Measurements from ENCODE around the gene PKNOX1. TPM values are rescaled to one million over a fixed set of nuclear protein-coding genes. Genes with fewer than 3 reads are reported as not detected.
"Not testable (repeated sequence)": the region's sequence is repeated elsewhere in the genome, so short reads cannot be mapped to it uniquely, and the experiment has no call there.

PKNOX1 gene
- total and polyA plus RNA-seq, 3 donors from 2014 or later: 22.1 to 82.5 (median 38.8) TPM

DNA sequence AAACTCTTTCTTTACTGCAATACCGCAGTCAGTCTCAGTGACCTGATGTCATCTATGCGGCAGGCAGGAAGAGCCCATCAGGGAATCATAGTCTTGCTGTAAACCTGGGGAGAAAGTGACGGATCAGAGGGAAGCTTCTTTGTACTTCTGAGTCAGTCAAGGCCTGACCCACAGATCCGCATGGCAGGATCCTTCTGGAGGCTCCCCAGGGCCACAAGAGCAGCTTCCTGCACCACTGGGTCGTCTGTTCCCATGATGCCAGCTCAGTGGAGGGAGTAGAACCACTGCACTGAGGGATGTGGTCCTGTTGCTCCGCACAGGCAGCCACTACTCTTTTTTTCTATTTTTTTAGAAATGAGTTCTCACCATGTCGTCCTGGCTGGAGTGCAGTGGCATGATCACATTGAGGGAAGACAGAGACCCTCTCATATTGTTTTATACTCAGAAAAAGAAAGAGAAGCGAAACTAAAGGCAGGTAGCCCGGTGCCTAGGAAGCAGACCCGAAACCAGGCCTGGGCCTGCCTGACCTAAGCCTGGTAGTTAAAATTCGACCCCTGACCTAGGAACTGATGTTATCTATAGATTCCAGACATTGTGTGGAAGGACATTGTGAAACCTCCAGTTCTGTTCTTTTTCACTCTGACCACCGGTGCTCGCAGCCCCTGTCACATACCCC, 42.7 kb upstream of the PKNOX1 start:
- Histone ChIP-seq H3K4me1 (no peaks in the 10 kb centered on the region), H3K4me3 (no peak overlapping the region), H3K27ac (no peak overlapping the region), H3K9me3 (no peaks in the 10 kb centered on the region), H3K27me3 (no peaks in the 10 kb centered on the region), H3K36me3 (ENCODE audit: low read depth, missing control alignments) (no peaks in the 10 kb centered on the region)
- no peak for DNase-seq
- WGBS, 2 donors: 90% methylated on average over 13 of the region's 13 CpGs
- intact Hi-C loops (cut with DNase I; ENCODE audit: low total_unique reads): no loop called here
- TF ChIP-seq, protein P1, sequence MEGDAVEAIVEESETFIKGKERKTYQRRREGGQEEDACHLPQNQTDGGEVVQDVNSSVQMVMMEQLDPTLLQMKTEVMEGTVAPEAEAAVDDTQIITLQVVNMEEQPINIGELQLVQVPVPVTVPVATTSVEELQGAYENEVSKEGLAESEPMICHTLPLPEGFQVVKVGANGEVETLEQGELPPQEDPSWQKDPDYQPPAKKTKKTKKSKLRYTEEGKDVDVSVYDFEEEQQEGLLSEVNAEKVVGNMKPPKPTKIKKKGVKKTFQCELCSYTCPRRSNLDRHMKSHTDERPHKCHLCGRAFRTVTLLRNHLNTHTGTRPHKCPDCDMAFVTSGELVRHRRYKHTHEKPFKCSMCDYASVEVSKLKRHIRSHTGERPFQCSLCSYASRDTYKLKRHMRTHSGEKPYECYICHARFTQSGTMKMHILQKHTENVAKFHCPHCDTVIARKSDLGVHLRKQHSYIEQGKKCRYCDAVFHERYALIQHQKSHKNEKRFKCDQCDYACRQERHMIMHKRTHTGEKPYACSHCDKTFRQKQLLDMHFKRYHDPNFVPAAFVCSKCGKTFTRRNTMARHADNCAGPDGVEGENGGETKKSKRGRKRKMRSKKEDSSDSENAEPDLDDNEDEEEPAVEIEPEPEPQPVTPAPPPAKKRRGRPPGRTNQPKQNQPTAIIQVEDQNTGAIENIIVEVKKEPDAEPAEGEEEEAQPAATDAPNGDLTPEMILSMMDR (IDR thresholded peaks at IDR 0.05): no peak
- TF ChIP-seq POLR2A (IDR thresholded peaks at IDR 0.05): no peak

GRCh38 chr21:42932378-42933136, 41.8 kb upstream of the PKNOX1 start:
- H3K9me3 ChIP-seq; DNase-seq; H3K4me1 ChIP-seq; intact Hi-C loops (cut with DNase I; ENCODE audit: low total_unique reads); H3K4me3 ChIP-seq; H3K27me3 ChIP-seq; H3K27ac ChIP-seq; H3K36me3 ChIP-seq (ENCODE audit: low read depth, missing control alignments): not testable (repeated sequence)
- WGBS, 2 donors: 92 to 95% methylated on average over 8 to 16 of the region's 16 CpGs

DNA sequence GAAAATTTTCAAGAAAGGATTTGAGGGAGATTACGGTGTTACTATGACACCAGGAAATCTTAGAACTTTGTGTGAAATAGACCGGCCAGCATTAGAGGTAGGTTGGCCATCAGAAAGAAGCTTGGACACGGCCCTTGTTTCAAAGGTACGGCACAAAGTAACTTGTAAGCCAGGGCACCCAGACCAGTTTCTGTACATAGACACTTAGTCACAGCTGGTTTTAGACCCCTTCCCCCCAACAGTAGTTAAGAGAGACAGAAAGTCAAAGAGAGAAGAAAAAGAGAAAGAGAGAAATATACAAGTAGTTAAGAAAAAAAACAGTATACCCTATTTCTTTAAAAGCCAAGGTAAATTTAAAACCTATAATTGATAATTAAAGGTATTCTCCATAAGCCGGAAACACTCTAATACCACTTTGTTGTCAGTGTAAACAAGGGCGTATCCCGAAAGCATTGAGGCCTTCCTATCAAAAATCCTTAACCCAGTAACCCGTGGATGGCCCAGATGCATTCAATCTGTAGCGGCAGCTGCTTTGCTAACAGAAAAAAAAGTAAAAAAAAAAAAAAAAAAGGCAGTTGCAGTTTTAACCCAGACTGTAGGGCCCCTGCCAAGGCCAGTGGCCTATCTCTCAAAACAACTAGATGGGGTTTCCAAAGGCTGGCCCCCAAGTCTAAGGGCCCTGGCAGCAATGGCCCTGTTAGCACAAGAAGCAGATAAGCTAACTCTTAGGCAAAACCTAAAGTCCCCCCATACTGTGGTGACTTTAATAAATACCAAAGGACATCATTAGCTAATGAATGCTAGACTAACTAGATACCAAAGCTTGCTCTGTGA, 41.0 kb upstream of the PKNOX1 start:
- H3K27me3 ChIP-seq; H3K4me3 ChIP-seq; intact Hi-C loops (cut with DNase I; ENCODE audit: low total_unique reads); DNase-seq; H3K27ac ChIP-seq; H3K4me1 ChIP-seq; H3K9me3 ChIP-seq; H3K36me3 ChIP-seq (ENCODE audit: low read depth, missing control alignments): not testable (repeated sequence)
- 48 to 58% methylated on average over 8 to 9 of the region's 9 CpGs for WGBS, 2 donors

GRCh38 chr21:42933973-42934372, 40.4 kb upstream of the PKNOX1 start:
- H3K9me3 ChIP-seq; H3K4me3 ChIP-seq; H3K27ac ChIP-seq; DNase-seq; H3K4me1 ChIP-seq; intact Hi-C loops (cut with DNase I; ENCODE audit: low total_unique reads); H3K36me3 ChIP-seq (ENCODE audit: low read depth, missing control alignments); H3K27me3 ChIP-seq: not testable (repeated sequence)
- WGBS, 2 donors: 93% methylated on average over 12 of the region's 12 CpGs

- H3K27me3 ChIP-seq; H3K4me1 ChIP-seq; H3K27ac ChIP-seq; H3K36me3 ChIP-seq (ENCODE audit: low read depth, missing control alignments); H3K4me3 ChIP-seq; H3K9me3 ChIP-seq; intact Hi-C loops (cut with DNase I; ENCODE audit: low total_unique reads); DNase-seq: not testable (repeated sequence)
- WGBS, 2 donors: 57 to 77% methylated on average over 3 to 5 of the region's 5 CpGs
These were observed 38.0 kb upstream of the PKNOX1 start for GRCh38 chr21:42936360-42936759.

- H3K27ac ChIP-seq; intact Hi-C loops (cut with DNase I; ENCODE audit: low total_unique reads); H3K27me3 ChIP-seq; H3K4me1 ChIP-seq; H3K36me3 ChIP-seq (ENCODE audit: low read depth, missing control alignments); H3K9me3 ChIP-seq; H3K4me3 ChIP-seq; DNase-seq: not testable (repeated sequence)
- 63 to 82% methylated on average over 16 of the region's 16 CpGs for WGBS, 2 donors
These were observed 37.1 kb upstream of the PKNOX1 start for GRCh38 chr21:42937034-42937940.
